Liver (tissue), 9 donors: Measurements from ENCODE around the gene CUX1. TPM values are rescaled to one million over a fixed set of nuclear protein-coding genes. Genes with fewer than 3 reads are reported as not detected.

ENCODE experiments used
- DNase-seq: peaks from one replicate; pipeline ENCODE4 v3.0.0-alpha.2; 2017; ENCODE audit warnings: low spot score
- H3K27ac ChIP-seq, 2 donors: one replicate each; pipeline ENCODE4 v1.7.0; 2013; ENCODE audit warnings: inconsistent platforms in 2 of 2, low read length in 2 of 2, control low read depth in 1 of 2, low read depth in 1 of 2, mild to moderate bottlenecking in 1 of 2
- H3K27me3 ChIP-seq, 4 donors: one replicate each; pipeline versions ENCODE4 v1.6.1 to v1.7.0; 2013; ENCODE audit warnings: low read length in 3 of 4, inconsistent platforms in 1 of 4, mild to moderate bottlenecking in 1 of 4, moderate library complexity in 1 of 4; ENCODE audit not compliant: control insufficient read depth in 4 of 4, insufficient read depth in 4 of 4
- H3K36me3 ChIP-seq, 4 donors: one replicate each; pipeline versions ENCODE4 v1.6.1 to v1.7.0; 2013; ENCODE audit warnings: low read length in 3 of 4, mild to moderate bottlenecking in 3 of 4, low read depth in 1 of 4, moderate library complexity in 1 of 4; ENCODE audit not compliant: control insufficient read depth in 4 of 4, insufficient read depth in 3 of 4
- H3K4me1 ChIP-seq, 4 donors: one replicate each; pipeline versions ENCODE4 v1.6.1 to v1.7.0; 2013; ENCODE audit warnings: low read length in 3 of 4, mild to moderate bottlenecking in 3 of 4, moderate library complexity in 1 of 4; ENCODE audit not compliant: control insufficient read depth in 4 of 4, insufficient read depth in 4 of 4
- H3K4me3 ChIP-seq, 3 donors: one replicate each; pipeline versions ENCODE4 v1.6.1 to v1.7.0; 2013; ENCODE audit warnings: low read length in 3 of 3, control low read depth in 1 of 3, low read depth in 1 of 3, mild to moderate bottlenecking in 1 of 3
- H3K9ac ChIP-seq, 2 donors: one replicate each; pipeline ENCODE4 v1.7.0; 2013; ENCODE audit warnings: low read length in 2 of 2, mild to moderate bottlenecking in 2 of 2, moderate library complexity in 2 of 2, control low read depth in 1 of 2, low read depth in 1 of 2
- H3K9me3 ChIP-seq, 4 donors: one replicate each; pipeline versions ENCODE4 v1.6.1 to v1.7.0; 2013; ENCODE audit warnings: low read length in 3 of 4; ENCODE audit not compliant: control insufficient read depth in 4 of 4
- ATF3 ChIP-seq: IDR thresholded peaks from 2 replicates; pipeline ENCODE4 v1.6.1; 2016; ENCODE audit warnings: antibody characterized with exemption
- CTCF ChIP-seq: fragments of 150-350 bp; IDR thresholded peaks from 2 replicates; pipeline ENCODE4 v1.5.1; 2017; ENCODE audit warnings: improper control_type of control experiment, low read depth, low read length; ENCODE audit not compliant: missing input control
- EGR1 ChIP-seq, 2 donors: IDR thresholded peaks; 2 replicates each; pipeline ENCODE4 v1.6.1; 2016 to 2018; ENCODE audit warnings: antibody characterized with exemption in 2 of 2, low read depth in 2 of 2
- FOXA1 ChIP-seq: IDR thresholded peaks from 2 replicates; pipeline ENCODE4 v1.6.1; 2016; ENCODE audit warnings: antibody characterized with exemption
- FOXA2 ChIP-seq: IDR thresholded peaks from 2 replicates; pipeline ENCODE4 v1.6.1; 2016; ENCODE audit warnings: antibody characterized with exemption
- GABPA ChIP-seq, 2 donors: IDR thresholded peaks in 1 of 2; conservative IDR thresholded peaks in 1 of 2; 2 replicates each; pipeline ENCODE4 v1.6.1; 2016; ENCODE audit warnings: antibody characterized with exemption in 2 of 2, mild to moderate bottlenecking in 1 of 2, moderate library complexity in 1 of 2
- HNF4A ChIP-seq, 2 donors: conservative IDR thresholded peaks; 2 replicates each; pipeline ENCODE4 v1.6.1; 2016; ENCODE audit warnings: antibody characterized with exemption in 2 of 2, mild to moderate bottlenecking in 2 of 2
- HNF4G ChIP-seq: IDR thresholded peaks from 2 replicates; pipeline ENCODE4 v1.6.1; 2016; ENCODE audit warnings: antibody characterized with exemption
- JUND ChIP-seq, 2 donors: IDR thresholded peaks; 2 replicates each; pipeline ENCODE4 v1.6.1; 2016; ENCODE audit warnings: antibody characterized with exemption in 2 of 2
- MAX ChIP-seq: IDR thresholded peaks from 2 replicates; pipeline ENCODE4 v1.6.1; 2016; ENCODE audit warnings: antibody characterized with exemption
- NR2F2 ChIP-seq: IDR thresholded peaks from 2 replicates; pipeline ENCODE4 v1.6.1; 2016; ENCODE audit warnings: antibody characterized with exemption
- RAD21 ChIP-seq, 2 donors: IDR thresholded peaks; 2 replicates each; pipeline ENCODE4 v1.6.1; 2016; ENCODE audit warnings: antibody characterized with exemption in 2 of 2, mild to moderate bottlenecking in 2 of 2
- REST ChIP-seq: IDR thresholded peaks from 2 replicates; pipeline ENCODE4 v1.6.1; 2016; ENCODE audit warnings: antibody characterized with exemption, mild to moderate bottlenecking
- RXRA ChIP-seq, 2 donors: IDR thresholded peaks; 2 replicates each; pipeline ENCODE4 v1.6.1; 2017 to 2018; ENCODE audit warnings: antibody characterized with exemption in 2 of 2, mild to moderate bottlenecking in 1 of 2
- SP1 ChIP-seq: IDR thresholded peaks from 2 replicates; pipeline ENCODE4 v1.6.1; 2018; ENCODE audit warnings: antibody characterized with exemption, mild to moderate bottlenecking
- TAF1 ChIP-seq: conservative IDR thresholded peaks from 2 replicates; pipeline ENCODE4 v1.6.1; 2016; ENCODE audit warnings: antibody characterized with exemption, mild to moderate bottlenecking
- YY1 ChIP-seq: IDR thresholded peaks from 2 replicates; pipeline ENCODE4 v1.6.1; 2016; ENCODE audit warnings: antibody characterized with exemption, mild to moderate bottlenecking
- ZBTB33 ChIP-seq: IDR thresholded peaks from 2 replicates; pipeline ENCODE4 v1.6.1; 2016; ENCODE audit warnings: antibody characterized with exemption
- WGBS: extraction: QIAGEN DNeasy Blood & Tissue Kit; methylation state at CpG from one replicate; pipeline ENCODE4 v1.1.7; 2013; 5-methylcytosine and 5-hydroxymethylcytosine counted together
- polyA plus RNA-seq, 2 donors: library from polyadenylated mRNA; stranded (reverse) in 1 of 2; unstranded in 1 of 2; fragments of 200-250 nt in 1 of 2; fragments of >200 nt in 1 of 2; fragmentation: Nextera tagmentation in 1 of 2; extraction: Ambion mirVana in 1 of 2; gene quantifications; one replicate each; pipeline versions ENCODE4 v1.2.1 to v1.2.3, GENCODE V29; 2013 to 2015
- total RNA-seq, 2 donors: library from RNA; depleted of rRNA; stranded (reverse); fragments of >200 nt; gene quantifications; one replicate each; pipeline ENCODE4 v1.2.3, GENCODE V29; 2014
- donor health status: healthy.
- donor health status: healthy.
- donor health status: healthy.
- donor health status: healthy.
- donor health status: healthy.

The CUX1 gene
- total and polyA plus RNA-seq, 4 donors: 18.6 to 40.6 (median 21.4) TPM

GRCh38 chr7:101816595-101817470 lies 593 bp upstream of the CUX1 start (continued):
- no peak for TF ChIP-seq REST
- no peak for TF ChIP-seq GABPA (IDR thresholded peaks at IDR 0.05 in 1 of 2, conservative IDR thresholded peaks at IDR 0.05 in 1 of 2)
- no peak for TF ChIP-seq SP1
- TF ChIP-seq JUND (IDR thresholded peaks at IDR 0.05): no peak
- no peak for TF ChIP-seq FOXA1
- TF ChIP-seq MAX: no peak
- TF ChIP-seq FOXA2: no peak

- peaks cover 11 to 40% (median 27%) of the 10 kb centered on the region in 4 donors for H3K4me1 ChIP-seq
- peak overlapping the region in 1 of 2 donors; percentile 82 for H3K27ac ChIP-seq
- no peak overlapping the region for H3K4me3 ChIP-seq
- no peak for TF ChIP-seq NR2F2
- no peak for TF ChIP-seq REST
- peak in 1 of 2 donors; percentile 23 for TF ChIP-seq JUND (IDR thresholded peaks at IDR 0.05)
- no peak for TF ChIP-seq FOXA1
- peak; percentile 31 for TF ChIP-seq SP1
- TF ChIP-seq CTCF: no peak
- TF ChIP-seq RXRA (IDR thresholded peaks at IDR 0.05): peak; percentile 40 to 52
- TF ChIP-seq RAD21 (IDR thresholded peaks at IDR 0.05): peak in 1 of 2 donors; percentile 35
- no peak for TF ChIP-seq MAX
- TF ChIP-seq EGR1 (IDR thresholded peaks at IDR 0.05; ENCODE audit: low read depth in 2 of 2): no peak
- no peak for TF ChIP-seq HNF4G
- TF ChIP-seq ZBTB33: no peak
- TF ChIP-seq ATF3: no peak
- no peak for TF ChIP-seq TAF1
- no peak for TF ChIP-seq GABPA (IDR thresholded peaks at IDR 0.05 in 1 of 2, conservative IDR thresholded peaks at IDR 0.05 in 1 of 2)
- TF ChIP-seq FOXA2: peak; percentile 24
- peak; percentile 54 to 64 for TF ChIP-seq HNF4A (conservative IDR thresholded peaks at IDR 0.05)
- TF ChIP-seq YY1: no peak
- 54% methylated on average over 14 of the region's 14 CpGs for WGBS
- no peaks in the 10 kb centered on the region for H3K36me3 ChIP-seq
- DNase-seq: no peak
- H3K9me3 ChIP-seq: no peaks in the 10 kb centered on the region
- H3K27me3 ChIP-seq: no peaks in the 10 kb centered on the region
- H3K9ac ChIP-seq: peak overlapping the region in 1 of 2 donors; percentile 49
These were observed 1.1 kb downstream of the CUX1 start for GRCh38 chr7:101818287-101819071.
